Skeletal muscle satellite cell (primary cell): ENCODE results near the gene SORL1.

Experiments used
- H3K27me3 ChIP-seq: 2 replicates; pipeline ENCODE4 v1.7.0; 2013; ENCODE audit warnings: low read length; ENCODE audit not compliant: control insufficient read depth, insufficient read depth
- H3K36me3 ChIP-seq: 2 replicates; pipeline ENCODE4 v1.7.0; 2013; ENCODE audit warnings: mild to moderate bottlenecking, control low read depth, low read length; ENCODE audit not compliant: insufficient read depth
- H3K4me1 ChIP-seq: 2 replicates; pipeline ENCODE4 v1.7.0; 2013; ENCODE audit warnings: low read length; ENCODE audit not compliant: control insufficient read depth, insufficient read depth
- H3K4me2 ChIP-seq: 2 replicates; pipeline ENCODE4 v1.7.0; 2013; ENCODE audit warnings: mild to moderate bottlenecking, low read length
- H3K4me3 ChIP-seq: 2 replicates; pipeline ENCODE4 v1.7.0; 2013; ENCODE audit warnings: low read length
- H3K9ac ChIP-seq: 2 replicates; pipeline ENCODE4 v1.7.0; 2013; ENCODE audit warnings: mild to moderate bottlenecking, low read depth, low read length, moderate library complexity
- H3K9me3 ChIP-seq: replicated peaks from 2 replicates; pipeline ENCODE4 v1.7.0; 2013; ENCODE audit warnings: mild to moderate bottlenecking, control low read depth, low read length

The SORL1 gene

DNA sequence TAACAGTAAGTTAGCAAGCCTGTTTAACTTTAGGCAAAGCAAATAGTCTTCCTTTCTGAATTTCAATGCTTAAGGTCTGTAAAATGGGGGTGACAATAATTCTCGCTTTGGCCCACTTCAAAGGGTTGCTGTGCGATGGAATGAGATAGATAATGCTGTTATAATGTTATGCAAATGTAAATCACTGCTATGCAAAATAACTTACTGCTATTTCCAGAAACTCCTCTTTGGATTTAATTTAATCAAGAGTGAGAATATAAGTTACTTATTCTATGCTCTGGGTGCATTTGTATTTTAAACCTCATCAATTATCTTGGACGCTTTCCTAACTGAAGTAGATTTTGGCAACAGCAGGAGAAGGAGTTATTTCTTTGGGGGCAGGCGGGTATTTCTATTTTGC is 4.1 kb upstream of the SORL1 start:
- peaks cover 61% of the 10 kb centered on the region for H3K27me3 ChIP-seq
- H3K9me3 ChIP-seq: no peaks in the 10 kb centered on the region
- H3K9ac ChIP-seq: no peak overlapping the region
- H3K4me3 ChIP-seq: no peak overlapping the region
- H3K4me2 ChIP-seq: no peak overlapping the region
- H3K36me3 ChIP-seq: no peaks in the 10 kb centered on the region
- H3K4me1 ChIP-seq: peaks cover 5% of the 10 kb centered on the region

DNA sequence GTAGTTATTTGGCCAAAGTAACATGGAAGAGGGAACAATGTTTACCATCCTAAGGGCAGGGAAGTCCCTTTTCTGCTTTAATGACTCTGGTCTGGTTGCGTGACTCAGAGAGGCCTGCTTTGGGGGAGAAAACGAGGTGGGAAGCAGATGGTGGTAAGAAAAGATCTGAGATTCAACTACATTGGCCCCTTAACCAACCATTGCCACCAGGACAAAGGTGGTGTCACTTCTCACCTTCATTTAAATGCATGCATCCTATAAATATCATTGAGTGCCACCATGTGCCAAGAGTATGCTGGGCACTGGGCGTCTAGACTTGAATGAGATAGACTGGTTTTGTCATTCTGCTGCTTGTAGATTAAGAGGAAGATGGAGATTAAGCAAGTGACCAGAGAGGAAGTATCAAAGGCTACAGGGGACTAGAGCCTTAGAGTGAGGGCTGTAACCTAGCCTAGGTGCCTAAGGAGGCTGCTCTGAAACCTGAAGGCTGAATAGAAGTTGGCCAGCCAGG is 3.6 kb upstream of the SORL1 start:
- no peaks in the 10 kb centered on the region for H3K9me3 ChIP-seq
- H3K4me3 ChIP-seq: no peak overlapping the region
- no peak overlapping the region for H3K9ac ChIP-seq
- no peak overlapping the region for H3K4me2 ChIP-seq
- H3K4me1 ChIP-seq: peaks cover 5% of the 10 kb centered on the region
- peaks cover 65% of the 10 kb centered on the region for H3K27me3 ChIP-seq
- H3K36me3 ChIP-seq: no peaks in the 10 kb centered on the region

DNA sequence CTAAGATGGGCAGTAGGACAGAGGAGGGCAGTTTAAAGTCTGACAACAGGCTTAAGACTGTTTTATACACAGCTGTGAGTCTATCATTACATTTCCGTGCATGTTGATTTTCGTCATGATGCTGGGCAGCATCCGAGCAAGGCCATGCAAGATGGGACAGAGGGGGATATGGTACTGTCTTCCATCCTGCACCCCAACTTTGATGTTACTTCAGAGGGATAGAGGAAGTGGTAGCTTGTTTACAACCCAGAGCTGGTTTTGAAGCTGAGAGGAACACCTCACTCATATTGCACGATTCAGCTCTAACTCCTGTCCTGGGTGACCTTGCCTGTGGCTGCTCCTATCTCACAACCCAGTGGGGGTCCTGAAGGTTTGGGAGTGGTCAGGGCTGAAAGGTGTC is 3.0 kb upstream of the SORL1 start:
- H3K27me3 ChIP-seq: peaks cover 65% of the 10 kb centered on the region
- H3K4me3 ChIP-seq: no peak overlapping the region
- no peak overlapping the region for H3K9ac ChIP-seq
- no peaks in the 10 kb centered on the region for H3K9me3 ChIP-seq
- H3K4me1 ChIP-seq: peaks cover 5% of the 10 kb centered on the region
- H3K36me3 ChIP-seq: no peaks in the 10 kb centered on the region
- H3K4me2 ChIP-seq: no peak overlapping the region

DNA sequence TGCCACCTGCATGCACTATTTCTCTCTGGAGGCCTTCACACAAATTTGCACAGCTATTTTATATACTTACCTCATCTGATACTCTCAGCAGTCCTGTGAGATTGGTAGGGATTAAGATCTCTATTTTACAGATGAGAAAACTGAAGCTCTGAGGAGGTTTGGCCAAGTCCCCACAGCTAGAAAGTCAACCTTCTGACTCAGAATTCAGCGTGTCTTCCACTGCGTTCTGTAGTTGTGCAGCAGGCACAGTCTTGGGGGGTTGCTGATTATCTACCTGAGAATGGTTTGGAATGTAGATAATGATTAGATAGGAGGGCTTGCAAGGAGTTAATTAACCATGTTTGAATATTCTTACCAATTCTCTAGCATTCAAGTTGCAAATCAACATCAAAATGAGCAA is 2.5 kb upstream of the SORL1 start:
- H3K4me3 ChIP-seq: no peak overlapping the region
- peaks cover 5% of the 10 kb centered on the region for H3K4me1 ChIP-seq

DNA sequence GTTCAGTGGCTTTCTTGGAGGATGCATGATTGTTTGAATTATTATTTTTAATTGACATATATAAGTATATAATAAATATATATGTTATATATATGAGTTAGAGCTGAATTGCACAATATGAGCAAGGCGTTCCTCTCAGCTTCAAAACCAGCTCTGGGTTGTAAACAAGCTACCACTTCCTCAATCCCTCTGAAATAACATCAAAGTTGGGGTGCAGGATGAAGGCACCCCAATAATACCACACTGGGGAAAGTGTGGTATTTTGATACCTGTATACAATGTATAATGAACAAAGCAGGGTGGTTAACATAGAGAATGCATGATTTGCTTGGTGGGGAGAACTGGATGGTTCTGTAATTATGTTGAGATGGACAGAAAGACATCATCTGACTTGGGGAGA is 1.7 kb upstream of the SORL1 start:
- Histone ChIP-seq H3K9me3 (no peaks in the 10 kb centered on the region), H3K4me3 (no peak overlapping the region), H3K4me1 (peaks cover 5% of the 10 kb centered on the region), H3K27me3 (peaks cover 69% of the 10 kb centered on the region), H3K9ac (no peak overlapping the region), H3K36me3 (no peaks in the 10 kb centered on the region), H3K4me2 (no peak overlapping the region)

More for the DNA sequence above, 2.5 kb upstream of the SORL1 start:
- Histone ChIP-seq H3K9ac (no peak overlapping the region), H3K4me2 (no peak overlapping the region), H3K27me3 (peaks cover 64% of the 10 kb centered on the region), H3K36me3 (no peaks in the 10 kb centered on the region), H3K9me3 (no peaks in the 10 kb centered on the region)

DNA sequence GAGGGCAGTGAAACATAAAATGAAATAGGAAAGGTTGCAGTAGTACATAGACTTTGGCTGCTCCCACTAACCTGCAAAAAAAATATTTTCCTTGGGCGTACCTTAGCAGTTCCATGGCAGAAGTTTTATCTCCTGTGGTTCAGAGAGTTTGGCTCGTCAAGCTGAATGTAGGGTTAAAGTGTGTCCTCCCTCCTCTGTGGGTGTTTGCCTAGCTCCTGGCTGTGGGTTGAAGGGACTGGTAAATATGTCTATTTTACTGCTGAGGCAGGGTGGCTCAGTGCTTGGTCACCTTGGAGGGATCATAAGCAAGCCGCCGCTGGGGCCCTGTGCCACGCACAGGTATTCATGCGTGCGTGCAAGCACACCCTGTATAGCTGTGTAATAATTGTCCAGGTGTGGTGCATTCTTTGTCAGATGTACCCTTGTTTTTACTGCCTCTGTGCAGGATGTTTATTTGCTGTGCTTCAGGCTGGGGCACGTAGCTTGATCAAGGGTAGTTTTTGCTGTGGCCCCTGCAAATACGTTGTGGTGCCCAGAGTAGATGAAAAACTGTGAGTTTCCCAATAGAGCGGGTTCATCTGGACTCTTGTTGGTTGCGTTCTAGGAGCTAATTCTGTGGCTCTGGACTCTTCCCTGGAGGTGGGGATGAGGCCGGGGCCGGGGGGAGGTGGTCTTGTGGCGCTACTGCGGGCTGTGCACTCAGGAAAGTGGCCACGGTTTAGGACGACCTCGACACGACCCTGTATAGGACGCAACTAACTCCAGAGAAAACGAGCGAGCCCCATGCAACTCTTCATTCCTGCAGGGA is 732 bp upstream of the SORL1 start:
- H3K27me3 ChIP-seq: peaks cover 74% of the 10 kb centered on the region
- peak overlapping the region; percentile 70 for H3K4me3 ChIP-seq
- H3K4me2 ChIP-seq: peak overlapping the region; percentile 86
- H3K9ac ChIP-seq: no peak overlapping the region
- no peaks in the 10 kb centered on the region for H3K36me3 ChIP-seq
- peaks cover 5% of the 10 kb centered on the region for H3K4me1 ChIP-seq
- no peaks in the 10 kb centered on the region for H3K9me3 ChIP-seq

DNA sequence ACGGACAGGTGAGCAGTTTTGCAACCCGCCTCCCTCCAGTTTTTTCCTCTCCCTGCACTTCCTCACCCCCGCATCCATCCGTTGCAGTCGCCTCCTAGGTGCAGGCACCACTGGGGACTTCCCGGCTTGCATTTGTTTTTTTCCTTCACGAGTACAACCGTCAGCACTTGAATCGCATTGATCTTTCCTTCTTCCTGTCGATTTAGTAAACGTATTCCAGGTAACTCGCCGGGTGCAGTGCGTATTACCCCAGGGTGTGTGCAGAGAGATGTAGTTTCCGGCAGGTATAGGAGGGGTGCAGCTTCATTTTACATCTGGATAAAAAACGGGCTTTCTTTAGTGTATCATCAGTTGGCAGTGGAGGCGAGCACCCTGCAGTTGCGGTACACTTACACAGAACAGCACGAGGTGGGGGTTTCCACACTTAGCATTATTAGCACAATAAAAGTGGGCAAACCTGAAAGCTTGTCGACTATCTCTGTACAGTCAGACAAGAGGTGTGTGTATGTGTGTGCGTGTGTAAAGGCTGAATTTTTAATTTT is 566 bp downstream of the SORL1 start, which contains the start of gene SORL1-AS1:
Gene SORL1-AS1 (minus strand): TSS at position 359 of the 542 bp plus-strand sequence.
- Histone ChIP-seq H3K4me3 (peak within 1 kb of the TSS; percentile 70), H3K4me1 (peaks cover 5% of the 10 kb centered on the region), H3K4me2 (peak within 1 kb of the TSS; percentile 86), H3K27me3 (peaks cover 84% of the 10 kb centered on the region), H3K9me3 (no peaks in the 10 kb centered on the region), H3K36me3 (no peaks in the 10 kb centered on the region), H3K9ac (no peak within 1 kb of the TSS)

DNA sequence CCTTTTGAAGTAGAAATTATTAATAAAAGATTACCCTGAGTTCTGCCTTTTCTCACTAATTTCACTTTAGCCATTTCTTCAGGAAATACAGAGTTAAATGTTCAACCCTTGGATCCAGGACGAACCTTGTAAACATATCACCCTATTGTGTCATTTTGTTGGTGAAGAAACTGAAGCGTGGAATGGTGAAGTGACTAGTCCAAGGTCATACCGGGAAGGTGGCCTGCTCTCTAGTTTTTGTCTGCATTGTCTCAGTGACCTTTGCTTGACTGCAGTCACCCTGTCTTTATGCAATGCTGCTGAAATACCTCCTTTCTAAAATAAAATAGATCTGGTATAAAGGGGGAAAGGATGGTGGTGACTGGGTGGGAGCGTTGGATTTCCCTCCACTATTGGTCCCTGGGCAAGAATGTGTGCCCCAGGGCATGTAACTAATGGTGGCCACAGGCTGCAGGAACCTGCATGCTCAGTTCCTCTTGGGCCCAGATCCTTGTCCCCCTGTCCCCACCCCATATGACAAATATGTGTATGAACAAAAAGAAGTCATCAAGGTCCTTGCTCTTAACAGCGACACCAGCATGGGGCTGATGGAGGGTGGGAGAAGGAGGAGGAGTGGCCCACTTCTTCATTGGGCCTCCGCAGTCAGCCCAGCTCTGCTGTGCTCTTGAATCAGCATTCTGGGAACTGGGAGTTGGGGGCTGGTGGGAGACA is 1.6 kb downstream of the SORL1 start:
- Histone ChIP-seq H3K4me1 (peaks cover 5% of the 10 kb centered on the region), H3K4me3 (no peak overlapping the region), H3K4me2 (no peak overlapping the region), H3K9ac (no peak overlapping the region), H3K9me3 (no peaks in the 10 kb centered on the region), H3K36me3 (no peaks in the 10 kb centered on the region), H3K27me3 (peaks cover 84% of the 10 kb centered on the region)

DNA sequence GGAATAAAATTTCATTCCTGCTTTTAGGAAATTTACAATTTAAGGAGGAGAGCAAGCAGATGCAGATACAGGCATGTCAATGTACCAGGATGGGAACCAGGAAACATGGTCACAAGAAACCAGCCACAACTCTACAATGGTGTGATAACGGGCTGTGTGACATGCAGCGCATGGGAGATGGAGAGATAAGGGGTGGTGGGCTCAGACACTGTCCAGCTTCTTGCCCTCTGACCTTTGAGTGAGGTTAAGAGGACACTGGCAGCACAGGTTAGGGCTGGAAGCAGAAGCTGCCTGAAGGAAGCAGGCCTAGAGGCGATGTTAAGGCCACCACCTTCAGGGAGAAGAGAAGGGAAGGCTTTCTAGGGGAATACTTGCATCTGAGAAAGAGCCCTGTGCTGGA is 3.0 kb downstream of the SORL1 start:
- Histone ChIP-seq H3K4me3 (no peak overlapping the region), H3K36me3 (no peaks in the 10 kb centered on the region), H3K9me3 (no peaks in the 10 kb centered on the region), H3K4me2 (no peak overlapping the region), H3K9ac (no peak overlapping the region), H3K27me3 (peaks cover 79% of the 10 kb centered on the region), H3K4me1 (peaks cover 5% of the 10 kb centered on the region)

DNA sequence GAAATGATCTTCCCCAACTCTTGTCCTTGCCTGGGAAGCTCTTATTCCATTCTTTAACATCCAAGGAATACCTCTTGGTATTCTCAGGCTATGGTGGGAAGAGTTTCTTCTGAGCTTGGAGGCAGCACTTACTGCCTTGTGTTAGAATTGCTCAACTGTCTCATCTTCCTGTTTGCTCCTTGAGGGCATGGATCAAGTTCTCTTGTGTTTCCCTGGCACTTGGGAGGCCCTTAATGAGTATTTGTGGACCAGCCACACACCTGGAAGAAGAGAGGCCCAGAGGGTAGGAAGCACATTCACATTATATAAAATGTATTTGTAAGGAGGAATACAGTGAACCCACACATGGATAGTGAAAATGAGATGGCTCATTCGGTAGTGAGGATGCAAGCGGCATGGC is 4.0 kb downstream of the SORL1 start:
- H3K4me3 ChIP-seq: no peak overlapping the region
- no peaks in the 10 kb centered on the region for H3K9me3 ChIP-seq
- H3K27me3 ChIP-seq: peaks cover 69% of the 10 kb centered on the region
- H3K4me2 ChIP-seq: no peak overlapping the region
- H3K4me1 ChIP-seq: peaks cover 5% of the 10 kb centered on the region
- no peaks in the 10 kb centered on the region for H3K36me3 ChIP-seq
- H3K9ac ChIP-seq: no peak overlapping the region

DNA sequence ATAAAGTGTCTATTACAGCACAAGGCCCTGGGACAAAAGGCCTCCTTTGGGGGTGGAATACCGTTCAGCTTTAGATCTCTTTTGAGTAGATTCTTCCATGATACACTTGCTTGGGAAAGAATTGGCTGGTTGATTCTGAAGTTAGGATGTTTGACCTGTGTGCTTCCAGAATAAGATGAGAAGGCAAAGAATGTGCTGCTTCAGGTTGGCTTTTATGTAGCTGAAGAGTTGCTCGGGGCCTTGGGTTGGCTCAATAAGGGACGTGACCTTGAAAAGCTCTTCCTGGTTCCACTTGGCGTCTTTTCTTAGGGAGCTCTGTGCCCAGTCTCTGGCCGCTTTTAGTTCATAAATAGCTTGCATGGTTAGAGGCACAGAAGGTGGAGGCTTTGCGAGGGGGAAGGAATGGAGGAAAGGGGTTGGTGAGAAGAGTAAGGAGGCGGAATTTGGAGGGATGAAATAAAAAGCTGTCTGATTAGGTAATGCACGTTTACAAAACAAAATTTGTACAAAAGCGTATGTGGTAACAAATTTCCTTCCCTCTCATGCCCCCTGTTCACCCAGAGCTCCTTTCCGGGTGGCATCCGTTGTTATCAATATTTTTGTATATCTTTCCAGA is 4.8 kb downstream of the SORL1 start:
- Histone ChIP-seq H3K9ac (no peak overlapping the region), H3K27me3 (peaks cover 65% of the 10 kb centered on the region), H3K4me2 (no peak overlapping the region), H3K4me1 (peaks cover 5% of the 10 kb centered on the region), H3K9me3 (no peaks in the 10 kb centered on the region), H3K4me3 (no peak overlapping the region), H3K36me3 (no peaks in the 10 kb centered on the region)
